Esophagus squamous epithelium (tissue), 5 donors: ENCODE data around the gene ATN1. TPM values are rescaled to one million over a fixed set of nuclear protein-coding genes. Genes with fewer than 3 reads are reported as not detected.
"Not testable (repeated sequence)": the region's sequence is repeated elsewhere in the genome, so short reads cannot be mapped to it uniquely, and the experiment has no call there.

Source experiments
- DNase-seq: peaks from one replicate; lab custom pipeline; 2025; lab: John Stamatoyannopoulos, UW
- H3K27ac ChIP-seq, 4 donors: fragments of 200-600 bp; sonication (generic); one replicate each; pipeline ENCODE4 v1.5.1; 2016 to 2019; ENCODE audit warnings: mild to moderate bottlenecking in 1 of 4
- H3K27me3 ChIP-seq, 4 donors: fragments of 200-600 bp; sonication (generic); 1 replicate in 3 of 4; 2 replicates in 1 of 4; pipeline versions ENCODE4 v1.5.1 to v1.6.0; 2017 to 2021; ENCODE audit warnings: antibody characterized with exemption in 1 of 4
- H3K36me3 ChIP-seq, 3 donors: fragments of 200-600 bp; sonication (generic); one replicate each; pipeline ENCODE4 v1.5.1; 2016 to 2019
- H3K4me1 ChIP-seq, 3 donors: fragments of 200-600 bp; sonication (generic); one replicate each; pipeline ENCODE4 v1.5.1; 2017 to 2019
- H3K4me3 ChIP-seq, 4 donors: fragments of 200-600 bp; sonication (generic); 1 replicate in 3 of 4; 2 replicates in 1 of 4; pipeline ENCODE4 v1.5.1; 2016 to 2019; ENCODE audit warnings: mild to moderate bottlenecking in 2 of 4, moderate library complexity in 1 of 4
- H3K9me3 ChIP-seq, 3 donors: fragments of 200-600 bp; sonication (generic); one replicate each; pipeline ENCODE4 v1.5.1; 2016 to 2019
- CTCF ChIP-seq, 6 experiments: fragments of 450-650 bp in 4 of 6; fragments of 200-600 bp in 2 of 6; sonication (generic) in 2 of 6; IDR thresholded peaks; one replicate each; pipeline ENCODE4 v1.5.1; 2016 to 2019; ENCODE audit warnings: antibody characterized with exemption in 6 of 6, mild to moderate bottlenecking in 4 of 6, moderate library complexity in 4 of 6
- POLR2A ChIP-seq, 4 donors: fragments of 450-650 bp; IDR thresholded peaks; one replicate each; pipeline ENCODE4 v1.6.1; 2017; ENCODE audit warnings: antibody characterized with exemption in 4 of 4, mild to moderate bottlenecking in 4 of 4, moderate library complexity in 3 of 4
- WGBS, 2 donors: methylation state at CpG; one replicate each; pipeline ENCODE4 v1.1.5; 2018; 5-methylcytosine and 5-hydroxymethylcytosine counted together
- intact Hi-C: fragments of 100-400 bp; cut with DNase I; formaldehyde crosslinking; loops from one replicate; pipeline ENCODE4 v1.15.0; 2022
- total RNA-seq, 4 donors: library from RNA; depleted of rRNA; stranded (reverse); fragments of >200 nt; gene quantifications; one replicate each; pipeline ENCODE4 v1.1.0, GENCODE V29; 2016
- donor health status: DM: yes; HTN: yes; CAD: no.

Gene ATN1
- total RNA-seq: 10 to 100 TPM; 12.2 to 28.8 (median 22.2) TPM

- Histone ChIP-seq H3K27me3 (no peaks in the 10 kb centered on the region), H3K27ac (peak within 1 kb of the TSS; percentile 91 to 99 (median 98)), H3K36me3 (peaks cover 0 to 6% (median 0%) of the 10 kb centered on the region in 3 donors), H3K4me1 (peaks cover 53 to 81% (median 56%) of the 10 kb centered on the region in 3 donors), H3K4me3 (peak within 1 kb of the TSS; percentile 80 to 96 (median 84)), H3K9me3 (no peaks in the 10 kb centered on the region)
- 0 to 2% methylated on average over 23 to 28 of the region's 66 CpGs for WGBS, 2 donors
- intact Hi-C loops: loop anchor here (10.0 kb wide), 1 partner anchor 53 kb away; the partner anchor contains the start of gene SPSB2
- TF ChIP-seq POLR2A (IDR thresholded peaks at IDR 0.05) (peak in 2 of 4 donors; percentile 30 to 48), CTCF (IDR thresholded peaks at IDR 0.05) (no peak)
- no peak for DNase-seq
Measured at GRCh38 chr12:6927379-6928021, at the start of gene ATN1. Gene ATN1, plus strand, starts transcription at chr12:6927959. Its CDS starts 6,043 bp downstream, at chr12:6934002.

GRCh38 chr12:6879824-6880223, 47.9 kb upstream of the ATN1 start:
- not testable (repeated sequence) for DNase-seq, H3K4me1 ChIP-seq, H3K27ac ChIP-seq, H3K27me3 ChIP-seq, H3K4me3 ChIP-seq, H3K9me3 ChIP-seq
- 78 to 88% methylated on average over 8 to 9 of the region's 11 CpGs for WGBS, 2 donors
- peaks cover 0 to 39% (median 5%) of the 10 kb centered on the region in 3 donors for H3K36me3 ChIP-seq
- intact Hi-C loops: loop anchor here (10.0 kb wide), 1 partner anchor 45 kb away; the partner anchor contains the start of gene ATN1

- 98 to 100% methylated on average over 2 to 5 of the region's 5 CpGs for WGBS, 2 donors
Measured at GRCh38 chr12:6883252-6883651, 44.5 kb upstream of the ATN1 start.

DNA sequence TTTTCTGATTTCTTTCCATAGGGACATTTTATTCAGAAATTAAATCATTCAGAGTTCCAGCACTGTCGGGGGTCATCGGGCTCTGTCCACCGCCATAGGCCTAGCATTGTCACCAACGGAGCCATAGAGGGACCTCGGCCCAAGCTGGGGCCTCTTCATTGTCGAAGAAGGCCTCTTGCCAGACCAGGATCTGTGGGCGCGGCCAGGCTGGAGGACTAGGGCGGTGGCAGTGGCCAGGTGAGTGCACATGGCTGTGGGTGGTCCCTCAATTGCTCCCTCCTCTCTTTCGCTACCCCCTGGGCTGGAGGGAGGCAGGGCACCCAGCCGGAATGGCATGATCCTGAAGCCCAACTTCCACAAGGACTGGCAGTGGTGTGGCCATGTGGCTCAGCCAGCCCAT, 44.1 kb upstream of the ATN1 start:
- no peak for TF ChIP-seq CTCF (IDR thresholded peaks at IDR 0.05)
- no peak for TF ChIP-seq POLR2A (IDR thresholded peaks at IDR 0.05)
- peaks cover 0 to 32% (median 5%) of the 10 kb centered on the region in 3 donors for H3K36me3 ChIP-seq
- H3K4me1 ChIP-seq: peaks cover 0 to 21% (median 3%) of the 10 kb centered on the region in 3 donors
- no peak for DNase-seq
- H3K27me3 ChIP-seq: no peaks in the 10 kb centered on the region
- WGBS, 2 donors: 95 to 96% methylated on average over 6 to 7 of the region's 11 CpGs
- no peak overlapping the region for H3K4me3 ChIP-seq
- intact Hi-C loops: no loop called here
- no peaks in the 10 kb centered on the region for H3K9me3 ChIP-seq
- H3K27ac ChIP-seq: no peak overlapping the region

More at GRCh38 chr12:6883252-6883651, 44.5 kb upstream of the ATN1 start:
- intact Hi-C loops: no loop called here
- Histone ChIP-seq H3K27ac (no peak overlapping the region), H3K27me3 (no peaks in the 10 kb centered on the region), H3K4me1 (peaks cover 0 to 17% (median 0%) of the 10 kb centered on the region in 3 donors), H3K9me3 (no peaks in the 10 kb centered on the region), H3K4me3 (no peak overlapping the region), H3K36me3 (peaks cover 0 to 32% (median 5%) of the 10 kb centered on the region in 3 donors)
- DNase-seq: no peak
- TF ChIP-seq POLR2A (IDR thresholded peaks at IDR 0.05): no peak
- no peak for TF ChIP-seq CTCF (IDR thresholded peaks at IDR 0.05)

DNA sequence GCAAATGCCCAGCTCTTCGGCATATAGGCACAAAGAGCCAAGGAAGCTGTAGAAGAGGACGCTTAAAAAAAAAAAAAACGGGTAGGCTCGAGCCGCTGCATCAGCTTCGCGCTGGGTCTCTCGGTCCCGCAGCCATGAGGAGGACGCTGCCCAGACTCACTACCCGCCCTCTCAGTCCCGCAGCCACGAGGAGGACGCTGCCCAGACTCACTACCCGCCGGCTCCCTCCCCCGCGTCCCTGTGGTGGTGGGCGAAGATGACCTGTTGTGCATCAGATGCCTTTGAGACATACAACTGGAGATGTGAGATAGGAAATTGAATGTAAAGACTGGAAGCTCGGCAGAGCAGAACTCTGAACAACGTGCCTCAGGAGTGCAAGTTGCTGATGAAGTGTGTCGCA, 43.2 kb upstream of the ATN1 start:
- peaks cover 0 to 32% (median 5%) of the 10 kb centered on the region in 3 donors for H3K36me3 ChIP-seq
- intact Hi-C loops: no loop called here
- peaks cover 0 to 25% (median 3%) of the 10 kb centered on the region in 3 donors for H3K4me1 ChIP-seq
- DNase-seq: no peak
- WGBS, 2 donors: 89 to 91% methylated on average over 15 to 21 of the region's 22 CpGs
- H3K9me3 ChIP-seq: no peaks in the 10 kb centered on the region
- no peaks in the 10 kb centered on the region for H3K27me3 ChIP-seq
- H3K4me3 ChIP-seq: no peak overlapping the region
- H3K27ac ChIP-seq: no peak overlapping the region
- TF ChIP-seq POLR2A (IDR thresholded peaks at IDR 0.05) (no peak), CTCF (IDR thresholded peaks at IDR 0.05) (no peak)

DNA sequence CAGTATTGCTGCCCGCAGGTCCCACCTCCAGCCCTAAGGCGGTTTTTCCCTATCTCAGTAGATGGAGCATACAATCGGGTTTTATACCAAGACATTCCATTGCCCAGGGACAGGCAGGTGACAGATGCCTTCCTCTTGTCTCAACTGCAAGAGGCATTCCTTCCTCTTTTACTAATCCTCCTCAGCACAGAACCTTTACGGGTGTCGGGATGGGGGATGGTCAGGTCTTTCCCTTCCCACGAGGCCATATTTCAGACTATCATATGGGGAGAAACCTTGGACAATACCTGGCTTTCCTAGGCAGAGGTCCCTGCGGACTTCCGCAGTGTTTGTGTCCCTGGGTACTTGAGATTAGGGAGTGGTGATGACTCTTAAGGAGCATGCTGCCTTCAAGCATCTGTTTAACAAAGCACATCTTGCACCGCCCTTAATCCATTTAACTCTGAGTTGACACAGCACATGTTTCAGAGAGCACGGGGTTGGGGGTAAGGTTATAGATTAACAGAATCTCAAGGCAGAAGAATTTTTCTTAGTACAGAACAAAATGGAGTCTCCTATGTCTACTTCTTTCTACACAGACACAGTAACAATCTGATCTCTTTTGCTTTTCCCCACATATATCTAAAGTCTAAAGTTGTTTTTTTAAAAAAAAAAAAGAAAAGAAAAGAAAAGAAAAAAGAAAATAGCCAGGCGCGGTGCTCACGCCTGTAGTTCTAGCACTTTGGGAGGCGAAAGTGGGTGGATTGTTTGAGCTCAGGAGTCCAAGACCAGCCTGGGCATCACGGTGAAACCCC, 41.4 kb upstream of the ATN1 start:
- intact Hi-C loops, DNase-seq, H3K27ac ChIP-seq, H3K9me3 ChIP-seq, H3K27me3 ChIP-seq, H3K4me3 ChIP-seq: not testable (repeated sequence)
- peaks cover 0 to 32% (median 5%) of the 10 kb centered on the region in 3 donors for H3K36me3 ChIP-seq
- WGBS, 2 donors: 73 to 96% methylated on average over 8 to 13 of the region's 15 CpGs
- peaks cover 3 to 35% (median 3%) of the 10 kb centered on the region in 3 donors for H3K4me1 ChIP-seq
